Measurements from ENCODE around the gene ACBD6.
"Not testable (repeated sequence)": the region's sequence is repeated elsewhere in the genome, so short reads cannot be mapped to it uniquely, and the experiment has no call there.

Gene ACBD6

GRCh38 chr1:180488661-180489060 is 13.7 kb downstream of the ACBD6 start:
- no peak for DNase-seq (ENCODE audit: low read depth)

GRCh38 chr1:180486092-180486491 is 16.3 kb downstream of the ACBD6 start:
- no peak for DNase-seq (ENCODE audit: low read depth)

- no peak for DNase-seq (ENCODE audit: low read depth)
These were observed 17.9 kb downstream of the ACBD6 start for GRCh38 chr1:180484490-180484889.

GRCh38 chr1:180482425-180483275 is 19.7 kb downstream of the ACBD6 start:
- no peak for DNase-seq (ENCODE audit: low read depth)

- DNase-seq (ENCODE audit: low read depth): no peak
These were observed 32.3 kb downstream of the ACBD6 start for GRCh38 chr1:180470031-180470430.

- no peak for DNase-seq (ENCODE audit: low read depth)
These were observed 34.1 kb downstream of the ACBD6 start for GRCh38 chr1:180468311-180468710.

GRCh38 chr1:180462102-180462501 is 40.3 kb downstream of the ACBD6 start:
- no peak for DNase-seq (ENCODE audit: low read depth)

GRCh38 chr1:180461682-180462081 is 40.7 kb downstream of the ACBD6 start:
- DNase-seq (ENCODE audit: low read depth): not testable (repeated sequence)

GRCh38 chr1:180458807-180459206 is 43.6 kb downstream of the ACBD6 start:
- DNase-seq (ENCODE audit: low read depth): no peak

- no peak for DNase-seq (ENCODE audit: low read depth)
These were observed 46.2 kb downstream of the ACBD6 start for GRCh38 chr1:180456191-180456590.

GRCh38 chr1:180451504-180451903 is 50.9 kb downstream of the ACBD6 start:
- DNase-seq (ENCODE audit: low read depth): no peak

GRCh38 chr1:180444522-180444921 is 57.9 kb downstream of the ACBD6 start:
- DNase-seq (ENCODE audit: low read depth): no peak

GRCh38 chr1:180440335-180440734 is 62.0 kb downstream of the ACBD6 start:
- no peak for DNase-seq (ENCODE audit: low read depth)

- DNase-seq (ENCODE audit: low read depth): no peak
These were observed 66.8 kb downstream of the ACBD6 start for GRCh38 chr1:180435566-180435965.

- no peak for DNase-seq (ENCODE audit: low read depth)
These were observed 68.5 kb downstream of the ACBD6 start for GRCh38 chr1:180433873-180434272.

- no peak for DNase-seq (ENCODE audit: low read depth)
These were observed 70.7 kb downstream of the ACBD6 start for GRCh38 chr1:180431683-180432082.

GRCh38 chr1:180428782-180429695 is 73.3 kb downstream of the ACBD6 start:
- DNase-seq (ENCODE audit: low read depth): no peak

- DNase-seq (ENCODE audit: low read depth): no peak
These were observed 76.4 kb downstream of the ACBD6 start for GRCh38 chr1:180425952-180426351.

GRCh38 chr1:180424848-180425457 is 77.4 kb downstream of the ACBD6 start:
- DNase-seq (ENCODE audit: low read depth): no peak

GRCh38 chr1:180421614-180422013 is 80.8 kb downstream of the ACBD6 start:
- DNase-seq (ENCODE audit: low read depth): no peak

- not testable (repeated sequence) for DNase-seq (ENCODE audit: low read depth)
These were observed 81.2 kb downstream of the ACBD6 start for GRCh38 chr1:180421145-180421544.

- DNase-seq (ENCODE audit: low read depth): peak; percentile 3
These were observed 86.3 kb downstream of the ACBD6 start for GRCh38 chr1:180415985-180416633.

Data from GM04503 (cell line).